ENCODE measurements around the gene GNG2. TPM values are rescaled to one million over a fixed set of nuclear protein-coding genes. Genes with fewer than 3 reads are reported as not detected.

Gene GNG2
- total RNA-seq, 1 experiment from 2014 or later = 18.9 TPM

DNA sequence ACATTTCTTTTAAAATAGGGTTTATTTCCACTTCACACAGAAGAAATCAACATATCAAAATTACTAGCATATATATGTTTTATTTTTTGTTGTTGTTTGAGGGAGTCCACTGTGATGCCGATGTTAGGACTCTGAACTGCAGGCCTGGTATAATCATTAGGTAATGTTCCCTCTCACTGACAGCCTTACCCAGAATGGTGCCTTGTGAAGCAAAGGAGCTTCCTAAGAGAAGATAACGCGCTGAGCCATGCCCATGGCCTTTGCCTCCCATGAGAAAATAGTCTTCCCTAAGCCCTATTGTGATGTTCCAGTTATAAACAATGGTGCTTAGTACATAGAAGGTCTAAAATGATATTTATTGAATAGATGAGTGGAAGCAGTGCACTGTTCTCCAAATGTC, 12.0 kb downstream of the GNG2 start:
- no peaks in the 10 kb centered on the region for H3K27me3 ChIP-seq (replicated peaks; ENCODE audit: insufficient read depth, low read depth, low read length, poor library complexity)
- H3K4me3 ChIP-seq (ENCODE audit: low read depth, low read length, poor library complexity, severe bottlenecking) = no peak overlapping the region
- H3K4me1 ChIP-seq (ENCODE audit: insufficient read depth, low read length, poor library complexity, severe bottlenecking) = no peaks in the 10 kb centered on the region
- H3K36me3 ChIP-seq (ENCODE audit: insufficient read depth, low read length, poor library complexity, severe bottlenecking) = no peaks in the 10 kb centered on the region
- no peak for DNase-seq (ENCODE audit: low spot score)
- intact Hi-C loops (cut with micrococcal nuclease; ENCODE audit: unreplicated experiment) = no loop called here
- ChIA-PET POLR2A (ENCODE audit: low non-redundant PET) (no interaction called here), CTCF (no interaction called here)
- no TSS peak for BruUV-seq (replicated peaks)
- TF ChIP-seq, protein P1, sequence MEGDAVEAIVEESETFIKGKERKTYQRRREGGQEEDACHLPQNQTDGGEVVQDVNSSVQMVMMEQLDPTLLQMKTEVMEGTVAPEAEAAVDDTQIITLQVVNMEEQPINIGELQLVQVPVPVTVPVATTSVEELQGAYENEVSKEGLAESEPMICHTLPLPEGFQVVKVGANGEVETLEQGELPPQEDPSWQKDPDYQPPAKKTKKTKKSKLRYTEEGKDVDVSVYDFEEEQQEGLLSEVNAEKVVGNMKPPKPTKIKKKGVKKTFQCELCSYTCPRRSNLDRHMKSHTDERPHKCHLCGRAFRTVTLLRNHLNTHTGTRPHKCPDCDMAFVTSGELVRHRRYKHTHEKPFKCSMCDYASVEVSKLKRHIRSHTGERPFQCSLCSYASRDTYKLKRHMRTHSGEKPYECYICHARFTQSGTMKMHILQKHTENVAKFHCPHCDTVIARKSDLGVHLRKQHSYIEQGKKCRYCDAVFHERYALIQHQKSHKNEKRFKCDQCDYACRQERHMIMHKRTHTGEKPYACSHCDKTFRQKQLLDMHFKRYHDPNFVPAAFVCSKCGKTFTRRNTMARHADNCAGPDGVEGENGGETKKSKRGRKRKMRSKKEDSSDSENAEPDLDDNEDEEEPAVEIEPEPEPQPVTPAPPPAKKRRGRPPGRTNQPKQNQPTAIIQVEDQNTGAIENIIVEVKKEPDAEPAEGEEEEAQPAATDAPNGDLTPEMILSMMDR (conservative IDR thresholded peaks at IDR 0.05; ENCODE audit: low read depth, low read length) = no peak
- no peak for TF ChIP-seq EZH2 (IDR thresholded peaks at IDR 0.05; ENCODE audit: borderline replicate concordance, low read depth, low read length, poor library complexity, severe bottlenecking)
- H3K27ac ChIP-seq (ENCODE audit: low read depth, low read length, poor library complexity, severe bottlenecking) = no peak overlapping the region
- no peaks in the 10 kb centered on the region for H3K9me3 ChIP-seq (ENCODE audit: low read depth, low read length, poor library complexity, severe bottlenecking)

DNA sequence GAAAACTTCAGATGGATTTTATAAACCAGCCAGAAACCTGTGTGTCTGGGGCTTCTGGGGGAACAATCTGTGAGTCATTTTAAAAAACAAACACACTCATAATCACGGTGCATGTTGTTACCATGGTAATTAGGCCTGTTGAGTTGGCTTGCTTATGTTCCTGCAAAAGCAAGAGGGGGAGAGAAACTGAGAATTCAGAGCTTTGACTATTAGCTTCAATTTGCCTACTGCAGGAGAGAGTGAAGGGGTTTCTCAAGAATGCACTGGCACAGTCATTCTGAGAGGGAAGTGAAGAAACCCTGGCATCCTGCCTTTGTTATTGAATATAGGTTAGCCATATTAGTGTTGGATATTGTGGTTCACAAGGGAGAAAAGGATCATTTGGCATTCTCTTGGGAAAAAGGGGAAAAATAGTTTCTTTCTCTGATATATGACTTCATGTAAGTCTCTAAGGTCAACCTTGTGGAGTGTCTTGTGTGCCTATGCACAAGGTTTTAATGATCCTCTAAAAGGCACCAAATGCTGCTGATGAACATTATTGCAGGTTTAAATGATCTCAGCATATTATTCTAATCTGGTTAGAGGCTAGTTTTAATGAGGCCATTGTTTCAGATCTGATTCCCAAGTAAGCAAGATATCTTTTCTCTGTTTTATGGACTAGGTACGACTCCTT, 12.9 kb downstream of the GNG2 start:
- intact Hi-C loops (cut with micrococcal nuclease; ENCODE audit: unreplicated experiment) = no loop called here
- CTCF ChIA-PET = interaction anchor here (0.8 kb wide), 1 partner anchor 211 kb away, joined by 4 read pairs; no protein-coding TSS in a partner anchor
- BruUV-seq (replicated peaks) = no TSS peak
- DNase-seq (ENCODE audit: low spot score) = peak; percentile 28
- POLR2A ChIA-PET (ENCODE audit: low non-redundant PET) = no interaction called here
- no peak overlapping the region for H3K27ac ChIP-seq (ENCODE audit: low read depth, low read length, poor library complexity, severe bottlenecking)
- H3K27me3 ChIP-seq (replicated peaks; ENCODE audit: insufficient read depth, low read depth, low read length, poor library complexity) = no peaks in the 10 kb centered on the region
- H3K9me3 ChIP-seq (ENCODE audit: low read depth, low read length, poor library complexity, severe bottlenecking) = no peaks in the 10 kb centered on the region
- no peaks in the 10 kb centered on the region for H3K36me3 ChIP-seq (ENCODE audit: insufficient read depth, low read length, poor library complexity, severe bottlenecking)
- no peak for TF ChIP-seq EZH2 (IDR thresholded peaks at IDR 0.05; ENCODE audit: borderline replicate concordance, low read depth, low read length, poor library complexity, severe bottlenecking)
- TF ChIP-seq, protein P1 (conservative IDR thresholded peaks at IDR 0.05; ENCODE audit: low read depth, low read length) = no peak
- H3K4me1 ChIP-seq (ENCODE audit: insufficient read depth, low read length, poor library complexity, severe bottlenecking) = no peaks in the 10 kb centered on the region
- H3K4me3 ChIP-seq (ENCODE audit: low read depth, low read length, poor library complexity, severe bottlenecking) = no peak overlapping the region

DNA sequence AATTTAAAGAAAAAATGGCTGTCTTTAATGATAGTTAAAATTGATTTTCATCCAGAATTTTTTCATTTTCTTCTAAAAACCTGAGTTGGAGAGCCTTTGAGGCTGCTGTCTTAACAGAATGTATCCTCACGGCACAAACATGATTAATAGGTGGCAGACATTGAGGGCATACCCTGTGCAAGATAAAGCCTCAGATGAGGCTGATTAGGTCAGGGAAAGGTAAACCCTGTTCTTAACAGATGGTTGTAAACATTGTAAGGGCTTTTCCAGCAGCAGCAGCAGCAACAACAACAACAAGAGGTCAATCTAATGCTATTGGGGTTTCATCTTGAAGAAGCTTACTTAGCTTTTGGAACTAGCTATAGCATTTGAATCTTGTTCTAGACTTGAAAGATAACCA, 17.4 kb downstream of the GNG2 start:
- no TSS peak for BruUV-seq (replicated peaks)
- no peaks in the 10 kb centered on the region for H3K36me3 ChIP-seq (ENCODE audit: insufficient read depth, low read length, poor library complexity, severe bottlenecking)
- TF ChIP-seq, protein P1 (conservative IDR thresholded peaks at IDR 0.05; ENCODE audit: low read depth, low read length) = no peak
- no peak for TF ChIP-seq EZH2 (IDR thresholded peaks at IDR 0.05; ENCODE audit: borderline replicate concordance, low read depth, low read length, poor library complexity, severe bottlenecking)
- no peaks in the 10 kb centered on the region for H3K9me3 ChIP-seq (ENCODE audit: low read depth, low read length, poor library complexity, severe bottlenecking)
- ChIA-PET POLR2A (ENCODE audit: low non-redundant PET) (no interaction called here), CTCF (no interaction called here)
- no peak overlapping the region for H3K27ac ChIP-seq (ENCODE audit: low read depth, low read length, poor library complexity, severe bottlenecking)
- intact Hi-C loops (cut with micrococcal nuclease; ENCODE audit: unreplicated experiment) = no loop called here
- H3K4me1 ChIP-seq (ENCODE audit: insufficient read depth, low read length, poor library complexity, severe bottlenecking) = no peaks in the 10 kb centered on the region
- no peaks in the 10 kb centered on the region for H3K27me3 ChIP-seq (replicated peaks; ENCODE audit: insufficient read depth, low read depth, low read length, poor library complexity)
- DNase-seq (ENCODE audit: low spot score) = no peak
- no peak overlapping the region for H3K4me3 ChIP-seq (ENCODE audit: low read depth, low read length, poor library complexity, severe bottlenecking)
